ENCODE measurements around the gene AGFG2. TPM values are rescaled to one million over a fixed set of nuclear protein-coding genes. Genes with fewer than 3 reads are reported as not detected.
"Not testable (repeated sequence)": the region's sequence is repeated elsewhere in the genome, so short reads cannot be mapped to it uniquely, and the experiment has no call there.

Gene AGFG2
- total and polyA plus RNA-seq, 2 of the 13 experiments (the other 11 are each of a cell fraction or from before 2014, with no cell fraction given): 125 to 132 TPM

DNA sequence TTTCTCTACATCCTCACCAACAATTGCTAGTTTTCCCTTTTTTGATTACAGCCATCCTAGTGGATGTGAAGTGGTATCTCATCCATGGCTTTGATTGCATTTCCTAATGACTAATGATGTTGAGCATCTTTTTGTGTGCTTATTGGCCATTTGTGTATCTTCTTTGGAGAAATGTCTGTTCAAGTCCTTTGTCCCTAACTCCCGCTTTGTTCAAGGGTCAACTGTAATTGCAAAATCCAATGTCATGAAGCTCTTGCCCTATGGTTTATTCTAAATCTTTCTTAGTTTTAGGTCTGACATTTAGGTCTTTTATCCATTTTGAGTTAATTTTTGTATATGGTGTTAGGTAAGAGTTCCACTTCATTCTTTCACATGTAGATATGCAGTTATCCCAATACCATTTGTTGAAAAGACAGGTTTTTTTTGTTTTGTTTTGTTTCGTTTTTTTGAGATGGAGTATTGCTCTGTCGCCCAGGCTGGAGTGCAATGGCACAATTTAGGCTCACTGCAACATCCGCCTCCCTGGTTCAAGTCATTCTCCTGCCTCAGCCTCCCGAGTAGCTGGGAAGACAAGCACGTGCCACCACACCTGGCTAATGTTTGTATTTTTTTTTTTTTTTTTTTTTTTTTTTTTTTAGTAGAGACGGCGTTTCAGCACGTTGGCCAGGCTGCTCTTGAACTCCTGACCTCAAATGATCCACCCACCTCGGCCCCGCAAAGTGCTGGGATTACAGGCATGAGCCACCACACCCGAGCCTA, 10.7 kb upstream of the AGFG2 start:
- H3K79me2 ChIP-seq (ENCODE audit: insufficient read depth, low read length); H4K20me1 ChIP-seq (ENCODE audit: insufficient read depth, low read length); POLR2A ChIA-PET; H3K27me3 ChIP-seq (ENCODE audit: control insufficient read depth in 1 of 2, insufficient read depth in 2 of 2, low read length in 2 of 2); H3K9ac ChIP-seq (ENCODE audit: insufficient read depth, low read depth, low read length); H3K27ac ChIP-seq (ENCODE audit: extremely low read length, insufficient read depth, low read length); BruUV-seq (replicated peaks); H3K9me3 ChIP-seq (ENCODE audit: low read length); H2AFZ ChIP-seq (ENCODE audit: low read length); CTCF ChIA-PET (ENCODE audit: low intra/inter-chr PET ratio, low total read pairs); in situ Hi-C loops (cut with HindIII; ENCODE audit: extremely low pct_ligation_motif_present, low pct_unique_long_range_greater_than_20kb); H3K36me3 ChIP-seq (replicated peaks in 1 of 2; ENCODE audit: control insufficient read depth in 1 of 2, insufficient read depth in 2 of 2, low read length in 2 of 2); TF ChIP-seq SOX6 (IDR thresholded peaks at IDR 0.05); SOX13 (IDR thresholded peaks at IDR 0.05); HNF4G (CRISPR knock-in tag; IDR thresholded peaks at IDR 0.05; ENCODE audit: borderline replicate concordance, low read depth): not testable (repeated sequence)
- DNase-seq (ENCODE audit: low spot score) (peak; percentile 60), FAIRE-seq (peak; percentile 28), ATAC-seq (peak; percentile 35; the same call in 2 of the 3 replicates)
- Histone ChIP-seq H3K4me1 (ENCODE audit: insufficient read depth, low read length) (peaks cover 31% of the 10 kb centered on the region), H3K4me2 (ENCODE audit: low read depth, low read length) (peak overlapping the region; percentile 21), H3K4me3 (replicated peaks in 1 of 3; ENCODE audit: insufficient read depth in 1 of 3, low read depth in 2 of 3, low read length in 3 of 3) (0 out of 6 replicates have a peak overlapping the region, but pooled peaks of 1 of the 3 experiments have one; percentile 4)
- 4% methylated on average over 12 of the region's 12 CpGs for WGBS (ENCODE audit: low lambda C conversion rate)
- 0 out of 2 replicates have a peak, but pooled peaks have one; percentile 37 for TF ChIP-seq RARA (CRISPR knock-in tag; IDR thresholded peaks at IDR 0.05)
- peak; percentile 38; the same call in 1 of the 2 replicates for TF ChIP-seq RXRA (CRISPR knock-in tag; IDR thresholded peaks at IDR 0.05)
- peak; percentile 78 for TF ChIP-seq SOX6 (CRISPR knock-in tag; IDR thresholded peaks at IDR 0.05)
- peak; percentile 26; the same call in 1 of the 2 replicates for TF ChIP-seq CEBPB (IDR thresholded peaks at IDR 0.05; ENCODE audit: borderline replicate concordance, low read depth, low read length)
- TF ChIP-seq SOX13 (CRISPR knock-in tag; conservative IDR thresholded peaks at IDR 0.05 in 1 of 2, IDR thresholded peaks at IDR 0.05 in 1 of 2): peak in 1 of 2 experiments; percentile 71; a peak in 2 of 4 replicates
- TF ChIP-seq, protein P1, sequence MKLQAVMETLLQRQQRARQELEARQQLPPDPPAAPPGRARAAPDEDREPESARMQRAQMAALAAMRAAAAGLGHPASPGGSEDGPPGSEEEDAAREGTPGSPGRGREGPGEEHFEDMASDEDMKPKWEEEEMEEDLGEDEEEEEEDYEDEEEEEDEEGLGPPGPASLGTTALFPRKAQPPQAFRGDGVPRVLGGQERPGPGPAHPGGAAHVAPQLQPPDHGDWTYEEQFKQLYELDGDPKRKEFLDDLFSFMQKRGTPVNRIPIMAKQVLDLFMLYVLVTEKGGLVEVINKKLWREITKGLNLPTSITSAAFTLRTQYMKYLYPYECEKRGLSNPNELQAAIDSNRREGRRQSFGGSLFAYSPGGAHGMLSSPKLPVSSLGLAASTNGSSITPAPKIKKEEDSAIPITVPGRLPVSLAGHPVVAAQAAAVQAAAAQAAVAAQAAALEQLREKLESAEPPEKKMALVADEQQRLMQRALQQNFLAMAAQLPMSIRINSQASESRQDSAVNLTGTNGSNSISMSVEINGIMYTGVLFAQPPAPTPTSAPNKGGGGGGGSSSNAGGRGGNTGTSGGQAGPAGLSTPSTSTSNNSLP (IDR thresholded peaks at IDR 0.05; ENCODE audit: low read depth, low read length): 0 out of 2 replicates have a peak, but pooled peaks have one; percentile 15
- peak; percentile 71; the same call in 1 of the 2 replicates for TF ChIP-seq SOX5 (CRISPR knock-in tag; IDR thresholded peaks at IDR 0.05; ENCODE audit: borderline replicate concordance)
- TF ChIP-seq, protein P2, sequence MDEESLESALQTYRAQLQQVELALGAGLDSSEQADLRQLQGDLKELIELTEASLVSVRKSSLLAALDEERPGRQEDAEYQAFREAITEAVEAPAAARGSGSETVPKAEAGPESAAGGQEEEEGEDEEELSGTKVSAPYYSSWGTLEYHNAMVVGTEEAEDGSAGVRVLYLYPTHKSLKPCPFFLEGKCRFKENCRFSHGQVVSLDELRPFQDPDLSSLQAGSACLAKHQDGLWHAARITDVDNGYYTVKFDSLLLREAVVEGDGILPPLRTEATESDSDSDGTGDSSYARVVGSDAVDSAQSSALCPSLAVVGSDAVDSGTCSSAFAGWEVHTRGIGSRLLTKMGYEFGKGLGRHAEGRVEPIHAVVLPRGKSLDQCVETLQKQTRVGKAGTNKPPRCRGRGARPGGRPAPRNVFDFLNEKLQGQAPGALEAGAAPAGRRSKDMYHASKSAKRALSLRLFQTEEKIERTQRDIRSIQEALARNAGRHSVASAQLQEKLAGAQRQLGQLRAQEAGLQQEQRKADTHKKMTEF (CRISPR knock-in tag; IDR thresholded peaks at IDR 0.05): 0 out of 2 replicates have a peak, but pooled peaks have one; percentile 39
- peak; percentile 42; the same call in 1 of the 2 replicates for TF ChIP-seq HNF4G (IDR thresholded peaks at IDR 0.05; ENCODE audit: borderline replicate concordance, low read depth, low read length)
- TF ChIP-seq, protein P3, sequence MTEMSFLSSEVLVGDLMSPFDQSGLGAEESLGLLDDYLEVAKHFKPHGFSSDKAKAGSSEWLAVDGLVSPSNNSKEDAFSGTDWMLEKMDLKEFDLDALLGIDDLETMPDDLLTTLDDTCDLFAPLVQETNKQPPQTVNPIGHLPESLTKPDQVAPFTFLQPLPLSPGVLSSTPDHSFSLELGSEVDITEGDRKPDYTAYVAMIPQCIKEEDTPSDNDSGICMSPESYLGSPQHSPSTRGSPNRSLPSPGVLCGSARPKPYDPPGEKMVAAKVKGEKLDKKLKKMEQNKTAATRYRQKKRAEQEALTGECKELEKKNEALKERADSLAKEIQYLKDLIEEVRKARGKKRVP (CRISPR knock-in tag; IDR thresholded peaks at IDR 0.05): 0 out of 4 replicates have a peak, but pooled peaks of 1 of the 2 experiments have one; percentile 20
- TF ChIP-seq MED1 (CRISPR knock-in tag; IDR thresholded peaks at IDR 0.05): 0 out of 2 replicates have a peak, but pooled peaks have one; percentile 25
- TF ChIP-seq, protein P4, sequence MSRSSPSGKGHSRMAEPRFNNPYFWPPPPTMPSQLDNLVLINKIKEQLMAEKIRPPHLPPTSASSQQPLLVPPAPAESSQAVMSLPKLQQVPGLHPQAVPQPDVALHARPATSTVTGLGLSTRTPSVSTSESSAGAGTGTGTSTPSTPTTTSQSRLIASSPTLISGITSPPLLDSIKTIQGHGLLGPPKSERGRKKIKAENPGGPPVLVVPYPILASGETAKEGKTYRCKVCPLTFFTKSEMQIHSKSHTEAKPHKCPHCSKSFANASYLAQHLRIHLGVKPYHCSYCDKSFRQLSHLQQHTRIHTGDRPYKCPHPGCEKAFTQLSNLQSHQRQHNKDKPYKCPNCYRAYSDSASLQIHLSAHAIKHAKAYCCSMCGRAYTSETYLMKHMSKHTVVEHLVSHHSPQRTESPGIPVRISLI (CRISPR knock-in tag; IDR thresholded peaks at IDR 0.05; ENCODE audit: borderline replicate concordance): peak; percentile 63; the same call in 1 of the 2 replicates
- TF ChIP-seq HNF4A (CRISPR knock-in tag; IDR thresholded peaks at IDR 0.05): peak; percentile 61
- 0 out of 2 replicates have a peak, but pooled peaks have one; percentile 33 for TF ChIP-seq ZNF441 (CRISPR knock-in tag; IDR thresholded peaks at IDR 0.05; ENCODE audit: borderline replicate concordance)
- peak; percentile 56 for TF ChIP-seq CEBPG (CRISPR knock-in tag; IDR thresholded peaks at IDR 0.05)
- intact Hi-C loops (cut with micrococcal nuclease; ENCODE audit: unreplicated experiment): loop anchor here (1.0 kb wide), 1 partner anchor 19 kb away; no protein-coding TSS in a partner anchor
